Endometrial microvascular endothelial cells (primary cell): ENCODE results near the gene MAP4K2. TPM values are rescaled to one million over a fixed set of nuclear protein-coding genes. Genes with fewer than 3 reads are reported as not detected.

Experiments used
- in situ Hi-C: cut with HindIII; loops from 2 replicates; pipeline ENCODE4 v1.10.0; 2017; ENCODE audit warnings: low sequenced_read_pairs, low pct_unique_long_range_greater_than_20kb; ENCODE audit errors: inconsistent ontology term
- total RNA-seq: library from RNA; depleted of rRNA; stranded (reverse); fragments of >200 nt; gene quantifications from one replicate; pipeline ENCODE4 v1.2.3, GENCODE V29; 2015; ENCODE audit errors: inconsistent ontology term

Gene MAP4K2
- total RNA-seq, 1 donor from 2014 or later = 42.8 TPM

DNA sequence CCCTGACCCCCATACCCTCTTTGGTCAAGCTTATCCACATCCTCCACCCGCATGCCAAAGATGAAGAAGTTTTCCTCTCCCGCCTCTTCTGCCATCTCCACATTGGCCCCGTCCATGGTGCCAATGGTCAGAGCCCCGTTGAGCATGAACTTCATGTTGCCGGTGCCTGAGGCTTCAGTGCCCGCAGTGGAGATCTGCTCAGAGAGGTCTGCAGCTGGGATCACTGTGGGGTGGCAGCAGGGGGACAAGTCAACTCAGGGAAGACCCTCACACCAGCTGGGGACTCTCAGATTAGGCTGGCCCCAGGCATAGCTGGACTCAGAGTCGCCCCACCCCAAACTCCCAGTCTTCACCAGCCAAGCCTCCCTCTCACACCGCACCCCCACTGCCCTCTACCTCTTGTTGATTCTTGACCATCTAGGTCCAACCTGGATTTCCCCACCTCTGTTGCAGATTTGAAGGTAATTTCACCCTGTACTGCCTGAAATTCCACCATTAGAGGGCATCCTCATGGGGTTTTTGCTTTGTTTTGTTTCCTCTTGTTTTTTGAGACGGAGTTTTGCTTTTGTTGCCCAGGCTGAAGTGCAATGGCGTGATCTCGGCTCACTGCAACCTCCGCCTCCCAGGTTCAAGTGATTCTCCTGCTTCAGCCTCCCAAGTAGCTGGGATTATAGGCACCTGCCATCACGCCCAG is 52.5 kb downstream of the MAP4K2 start:
- in situ Hi-C loops = no loop called here

DNA sequence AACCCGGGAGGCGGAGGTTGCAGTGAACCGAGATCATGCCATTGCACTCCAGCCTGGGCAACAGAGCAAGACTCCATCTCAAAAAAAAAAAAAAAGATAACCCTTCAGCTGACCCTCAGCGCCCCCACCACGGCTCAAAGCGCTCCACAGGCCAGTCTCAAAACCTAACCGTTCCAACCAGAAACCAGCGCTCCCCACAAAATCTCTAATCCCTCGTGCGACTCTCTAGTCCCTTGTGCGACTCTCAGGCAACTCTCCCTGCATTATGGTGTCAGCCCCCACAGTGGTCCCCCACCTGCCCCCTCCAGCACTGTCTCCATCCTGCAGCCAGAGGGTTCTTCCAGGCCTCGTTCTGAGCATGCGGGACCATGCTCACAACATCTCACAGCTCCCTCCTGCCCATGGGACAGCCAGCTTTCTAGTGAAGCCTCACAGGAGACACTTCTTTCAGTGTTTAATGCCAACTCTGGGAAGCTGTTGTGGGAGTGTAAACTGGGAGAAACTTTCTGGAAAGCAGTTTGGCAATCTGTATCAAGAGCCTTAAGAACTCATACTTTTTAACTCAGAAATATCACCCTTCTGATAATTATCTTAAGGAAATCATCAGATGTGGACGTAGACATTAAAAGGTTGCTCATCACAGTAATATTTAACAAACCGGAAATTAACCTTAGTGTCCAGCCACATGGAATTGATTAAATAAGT is 54.9 kb downstream of the MAP4K2 start:
- in situ Hi-C loops = no loop called here

DNA sequence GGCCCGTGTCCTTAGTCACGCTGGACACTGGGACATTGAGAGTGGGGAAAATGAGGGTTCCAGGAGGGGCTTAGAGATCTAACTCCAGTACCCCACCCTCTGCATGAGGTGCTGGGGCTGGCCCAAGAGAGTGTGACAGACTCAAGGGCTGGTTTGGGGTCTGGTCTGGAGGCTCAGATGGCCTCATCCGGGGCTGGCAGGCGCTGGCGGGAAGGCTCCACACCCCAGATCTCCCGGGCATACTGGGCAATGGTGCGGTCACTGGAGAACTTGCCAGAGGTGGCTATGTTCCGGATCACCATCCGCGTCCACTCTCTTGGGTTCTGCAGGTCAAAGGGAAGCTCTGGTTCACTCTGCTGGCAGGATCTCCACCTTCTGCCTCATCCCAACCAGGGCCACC is 56.5 kb downstream of the MAP4K2 start:
- in situ Hi-C loops = no loop called here

DNA sequence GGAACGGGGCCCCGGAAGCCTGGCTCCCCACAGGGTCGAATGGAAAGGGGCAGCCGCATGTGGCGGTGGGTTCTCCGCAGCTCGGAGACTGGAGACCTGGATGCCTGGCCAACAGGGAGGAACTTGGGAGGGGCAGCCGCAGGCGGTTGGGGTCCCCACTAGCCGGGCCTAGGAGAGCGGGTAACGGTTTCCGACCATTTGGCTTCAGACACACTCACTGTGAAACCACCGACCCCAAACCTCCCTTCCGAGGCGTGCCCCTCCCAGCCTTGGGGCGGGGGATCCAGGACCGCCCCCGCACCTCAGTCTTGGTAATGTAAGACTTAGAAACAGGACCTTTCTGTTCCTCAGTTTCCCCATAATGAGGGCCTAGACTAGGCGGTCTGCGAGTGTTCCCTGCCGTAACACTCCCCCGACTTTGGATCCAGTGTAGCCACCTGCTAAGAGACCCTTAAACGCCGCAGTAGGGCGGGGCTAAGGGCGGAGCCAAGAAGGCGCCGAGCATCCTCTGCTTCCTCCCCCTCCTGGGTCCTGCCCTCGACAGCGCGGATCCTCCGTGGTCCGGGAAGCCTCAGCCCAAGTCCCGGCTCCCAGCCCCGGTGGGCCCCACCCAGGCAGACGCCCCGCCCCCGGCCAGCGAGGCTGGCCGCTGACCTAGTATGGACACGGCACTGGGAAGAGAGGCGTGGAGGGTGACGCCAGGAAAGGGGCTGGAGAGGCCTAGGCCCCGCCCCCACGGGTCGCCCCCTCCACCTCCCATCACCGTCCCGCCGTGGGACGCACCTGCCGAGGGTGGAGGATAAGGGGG is 57.3 kb downstream of the MAP4K2 start:
- in situ Hi-C loops = no loop called here

DNA sequence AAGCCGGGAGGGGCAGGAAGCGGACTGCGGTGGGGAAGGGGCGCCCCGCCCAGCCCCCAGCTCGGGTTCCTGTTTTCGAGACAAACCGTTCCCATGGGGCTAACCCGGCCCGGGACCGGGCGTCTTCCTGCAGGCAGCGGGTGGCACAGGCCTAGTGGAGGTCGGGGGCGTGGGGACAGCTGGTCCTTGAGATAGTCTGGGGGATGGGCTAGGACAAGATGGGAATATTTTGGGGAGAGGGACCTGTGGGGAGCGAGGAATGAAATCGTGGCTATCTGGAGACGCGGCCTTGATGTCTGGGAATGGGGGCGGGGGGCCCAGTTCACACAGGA is 57.9 kb downstream of the MAP4K2 start:
- in situ Hi-C loops = no loop called here

DNA sequence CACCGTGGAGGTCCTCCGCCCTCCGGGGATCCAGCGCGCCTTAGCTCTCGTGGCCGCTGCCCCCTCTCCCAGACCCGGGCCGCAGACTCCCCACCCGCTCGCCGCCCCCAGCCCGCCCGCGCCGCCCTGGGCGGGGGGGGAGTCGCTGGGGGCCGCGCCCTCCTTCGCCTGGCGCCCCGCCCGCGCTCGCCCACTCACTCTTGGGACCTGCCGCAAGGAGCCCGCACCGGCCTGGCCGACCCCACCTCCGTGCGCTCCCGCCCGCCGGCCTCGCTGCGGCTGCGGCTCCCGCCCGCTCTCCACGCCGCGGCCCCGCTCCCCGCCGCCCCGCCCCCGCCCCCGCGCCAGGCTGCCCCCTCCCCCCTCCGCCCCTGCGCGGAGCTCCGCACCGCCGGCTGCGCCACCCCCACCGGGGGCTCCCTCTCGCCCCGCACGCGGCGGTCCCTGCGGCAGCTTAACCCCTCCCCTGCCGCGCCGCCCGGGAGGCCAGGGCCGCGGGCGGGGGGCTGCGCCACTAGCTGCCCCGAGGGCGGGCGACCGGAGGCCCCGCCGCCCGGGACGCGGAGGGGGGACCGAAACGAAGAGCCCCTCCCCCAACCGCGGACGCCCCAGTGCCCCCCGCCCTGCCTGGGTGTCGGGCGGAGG is 58.3 kb downstream of the MAP4K2 start:
- in situ Hi-C loops = no loop called here

DNA sequence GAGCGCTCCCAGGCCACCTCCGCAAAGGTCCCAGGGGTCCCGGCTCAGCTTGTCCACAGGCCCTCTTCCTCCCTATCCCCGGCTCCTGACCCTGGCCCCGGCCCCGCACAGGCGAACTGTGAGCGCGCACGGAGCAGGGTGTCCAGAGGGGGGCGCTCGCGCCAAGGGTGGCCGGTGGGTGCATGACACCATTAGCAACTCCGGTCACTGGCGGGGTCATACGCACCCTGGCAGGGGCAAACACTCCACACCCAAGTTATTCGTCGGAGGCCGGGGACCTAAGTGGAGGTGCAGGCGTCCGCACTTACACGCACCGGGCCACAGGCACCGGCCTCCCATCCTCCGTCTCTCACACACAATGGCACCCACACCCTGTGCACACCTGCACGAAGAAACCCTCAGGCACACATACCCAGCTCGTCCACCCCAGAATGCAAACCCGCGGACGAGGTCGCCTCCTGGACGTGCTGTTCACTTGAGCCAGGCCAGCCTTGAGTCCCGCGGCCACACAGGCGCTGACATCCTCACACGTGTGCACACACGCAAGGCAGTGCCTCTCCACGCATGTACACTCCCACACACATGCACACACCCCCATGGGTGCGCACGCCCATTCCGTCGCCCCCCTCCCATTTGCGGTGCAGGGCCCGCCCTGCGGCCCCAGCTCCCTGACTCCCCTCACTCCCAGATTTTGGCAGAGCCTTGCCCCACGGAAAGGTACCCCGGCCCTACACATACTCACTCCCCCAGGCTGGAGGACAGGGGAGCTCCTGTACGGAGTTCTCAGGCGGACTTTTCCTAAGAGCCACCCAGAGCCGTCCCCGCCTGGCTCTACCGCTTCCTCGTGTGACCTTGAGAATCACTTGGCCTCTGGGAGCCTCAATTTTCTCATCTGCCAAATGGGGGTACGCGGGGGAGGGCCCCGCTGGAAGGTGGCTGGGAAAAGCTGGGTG is 59.1 kb downstream of the MAP4K2 start, which contains the start of gene RASGRP2:
Gene RASGRP2, minus strand, starts transcription at position 552 of the 953 bp plus-strand sequence. CDS start 1,276 bp downstream, outside the sequence.
- in situ Hi-C loops = no loop called here

DNA sequence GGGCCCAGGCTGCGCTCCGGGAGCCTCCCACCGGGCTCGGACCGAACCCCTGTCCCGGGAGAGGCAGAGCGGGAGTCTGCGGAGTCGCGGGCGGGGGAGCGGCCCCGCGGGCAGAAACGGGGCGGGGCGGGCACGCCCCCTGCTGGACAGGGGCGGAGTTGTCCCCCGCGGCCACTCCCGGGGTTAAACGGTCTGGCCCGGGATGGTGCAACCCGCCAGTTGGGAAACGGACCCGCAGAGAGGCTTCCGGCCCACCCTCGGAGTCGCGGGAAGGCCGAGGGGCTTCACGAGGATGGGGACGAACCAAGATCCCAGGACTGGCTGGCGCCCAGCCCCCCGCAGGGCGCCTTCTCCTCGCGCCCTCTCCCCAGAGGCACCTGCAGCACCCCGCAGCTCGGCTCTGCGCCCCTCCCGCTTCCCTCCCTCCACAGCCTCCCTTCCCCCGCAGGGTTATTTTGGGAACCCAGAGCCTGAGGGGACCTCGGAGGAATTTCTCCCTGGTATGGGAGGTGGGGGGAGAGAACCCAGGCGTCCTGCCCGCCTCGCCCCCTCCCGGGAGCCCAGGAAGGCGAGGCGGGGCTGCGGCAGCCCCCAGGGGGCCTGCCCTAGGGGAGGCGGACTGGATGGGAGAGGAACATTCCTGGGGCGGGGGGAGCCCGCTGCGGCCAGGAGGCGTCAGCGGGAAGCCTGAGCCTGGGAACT is 60.0 kb downstream of the MAP4K2 start:
- in situ Hi-C loops = no loop called here

DNA sequence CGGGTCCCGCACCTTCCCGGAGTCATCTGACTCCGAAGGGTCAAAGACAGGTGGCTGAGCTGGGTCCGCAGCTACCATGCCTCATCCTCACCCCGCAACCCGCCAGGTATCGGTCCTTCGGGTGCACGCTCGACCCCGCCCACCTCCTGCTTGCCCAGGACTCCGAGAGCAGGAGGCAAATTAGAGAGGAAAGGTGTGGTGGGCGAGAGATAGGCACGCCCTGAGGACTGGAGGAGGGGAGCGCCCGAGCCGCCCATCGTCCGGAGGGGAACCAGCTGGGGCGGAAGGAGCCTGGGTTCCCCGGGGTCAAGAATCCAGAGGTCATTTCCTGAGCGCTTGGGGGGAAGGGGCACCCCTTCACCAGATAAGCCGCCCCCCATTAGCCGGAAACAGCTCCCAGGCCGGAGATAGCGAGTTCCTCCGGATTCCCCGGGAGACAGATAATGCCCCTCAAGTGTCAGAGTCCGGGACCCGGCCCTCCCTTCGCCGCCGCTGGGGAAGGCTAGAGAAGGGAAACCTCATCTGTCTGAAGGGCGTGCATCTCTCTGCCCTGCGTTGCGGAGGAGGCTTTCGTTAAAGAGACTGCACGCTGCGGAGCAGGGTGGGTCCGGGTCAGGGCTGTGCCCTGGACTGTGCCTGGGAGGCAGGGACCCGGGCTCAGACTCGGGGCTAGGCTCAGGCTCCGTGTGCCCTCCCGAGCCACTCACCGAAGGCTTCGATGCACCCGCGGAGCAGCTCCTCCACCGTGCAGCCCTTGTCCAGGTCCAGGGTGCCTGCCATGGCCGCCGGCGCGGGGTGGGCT is 60.7 kb downstream of the MAP4K2 start:
- in situ Hi-C loops = no loop called here

DNA sequence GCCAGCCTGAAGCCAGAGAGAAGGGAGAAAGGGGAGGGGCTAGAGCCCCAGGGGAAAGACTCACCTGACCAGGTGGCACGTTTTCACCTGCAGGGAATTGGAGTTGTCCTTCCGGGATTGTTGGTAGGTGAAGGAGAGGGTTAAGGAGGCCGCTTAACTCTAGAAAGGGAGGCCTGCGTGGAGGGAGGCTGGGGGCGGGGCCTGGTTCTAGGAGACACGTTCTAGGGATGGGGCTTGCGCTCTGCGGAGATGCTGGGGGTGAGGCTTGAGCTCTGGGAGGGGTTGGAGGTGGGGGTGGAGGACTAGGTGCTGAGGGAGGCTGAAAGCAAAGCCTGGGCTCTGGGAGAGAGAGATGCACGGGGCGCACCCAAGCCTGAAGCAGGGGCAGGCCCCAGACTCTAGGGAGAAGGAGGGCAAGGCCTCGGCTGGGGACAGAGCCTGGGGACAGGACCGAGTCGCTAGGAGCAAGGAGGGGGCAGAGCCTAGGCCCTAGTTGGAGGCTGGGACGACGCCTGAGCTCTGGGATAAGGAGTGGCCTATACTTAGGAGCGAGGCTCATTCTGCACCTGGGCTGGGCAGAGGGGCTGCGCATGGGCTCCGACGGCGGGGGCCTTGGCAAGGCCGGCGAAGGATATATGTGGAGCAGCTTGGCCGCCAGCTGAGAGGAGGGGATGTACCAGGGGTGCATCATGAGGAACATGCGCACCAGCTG is 61.5 kb downstream of the MAP4K2 start:
- in situ Hi-C loops = no loop called here

DNA sequence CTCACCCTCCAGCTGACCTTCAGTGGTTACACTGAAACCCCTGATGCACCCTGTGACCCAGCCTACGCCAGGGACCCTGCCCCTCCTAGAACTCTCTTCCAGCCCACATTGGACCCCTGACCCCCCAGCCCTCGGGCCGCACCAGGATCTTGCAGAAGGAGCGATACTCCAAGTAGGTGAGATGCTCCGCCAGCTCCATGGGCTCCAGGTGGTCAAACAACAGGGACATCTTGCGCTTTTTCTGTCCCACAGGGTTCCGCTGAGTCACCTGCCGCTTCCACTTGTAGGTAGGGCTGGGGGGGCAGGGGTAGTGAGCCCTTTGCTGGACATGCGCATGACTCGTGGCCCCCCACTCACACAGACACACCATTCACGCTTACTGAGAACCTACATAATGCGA is 63.1 kb downstream of the MAP4K2 start:
- in situ Hi-C loops = no loop called here

DNA sequence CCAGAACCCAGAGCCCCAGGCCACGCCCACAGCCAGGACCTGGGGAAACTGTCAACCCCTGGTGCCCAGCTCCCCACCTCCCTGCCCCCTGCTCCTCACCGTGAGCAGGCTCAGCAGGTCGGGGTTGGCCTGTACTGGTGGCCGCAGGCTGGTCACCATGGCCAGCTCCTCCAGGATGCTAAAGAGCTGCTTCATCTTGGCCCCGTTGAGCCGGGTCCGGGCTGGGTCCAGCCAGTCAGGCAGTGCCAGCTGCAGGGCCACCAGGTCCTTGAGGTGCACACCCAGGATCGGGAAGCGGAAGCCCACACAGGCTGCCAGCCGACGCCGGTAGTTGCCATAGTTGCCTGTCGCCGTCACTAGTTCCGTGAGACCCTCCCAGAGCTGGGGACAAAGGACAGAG is 66.4 kb downstream of the MAP4K2 start:
- in situ Hi-C loops = no loop called here

DNA sequence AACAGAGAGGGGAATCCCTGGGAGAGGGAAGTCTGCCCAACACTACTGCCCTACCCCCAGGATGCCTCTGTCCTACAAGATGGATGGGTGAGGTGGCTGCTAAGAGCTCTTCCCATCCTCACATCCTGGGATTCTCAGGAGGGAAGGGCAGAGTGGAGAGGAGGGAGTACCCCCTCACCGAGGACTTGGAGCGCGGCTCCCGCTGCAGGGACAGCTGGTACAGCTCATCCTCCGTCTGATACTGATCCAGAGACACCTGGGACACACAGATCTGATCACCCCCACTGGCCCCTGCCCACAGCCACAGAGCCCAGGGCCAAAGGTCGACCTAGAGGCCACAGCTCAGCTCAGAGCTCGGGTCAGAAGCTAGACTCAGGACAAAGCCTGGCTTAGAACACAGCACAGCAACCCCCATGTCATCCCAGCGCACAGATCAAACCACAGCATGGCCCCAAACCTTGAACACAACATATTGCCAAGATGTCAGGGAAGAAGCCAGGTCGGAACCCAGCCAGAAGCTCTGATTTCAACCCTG is 67.2 kb downstream of the MAP4K2 start:
- in situ Hi-C loops = no loop called here
